HepG2 (cell line): ENCODE data around the gene NPC2. TPM values are rescaled to one million over a fixed set of nuclear protein-coding genes. Genes with fewer than 3 reads are reported as not detected.
A peak's percentile ranks its signal among the peaks of the same experiment; 100 is the strongest.

Experiments used
- ATAC-seq: fragments of 200-7000 bp; cut with Tn5 transposase; 3 replicates; pipeline ENCODE4 v1.9.1; 2020; ENCODE audit warnings: mild to moderate bottlenecking, moderate library complexity
- BruUV-seq: library from RNA; stranded (reverse); fragments of 400-500 nt; replicated peaks from 2 replicates; lab custom pipeline; 2021; lab: Mats Ljungman, UMichigan
- CTCF ChIA-PET: fragments of 300-600 bp; formaldehyde crosslinking; extraction: SDS; loops from one replicate; lab custom pipeline; 2021; ENCODE audit warnings: low total read pairs, inconsistent platforms, low intra/inter-chr PET ratio; lab: Yijun Ruan, JAX
- POLR2A ChIA-PET: fragments of 350-600 bp; sonication (Branson Sonifier 250); formaldehyde crosslinking; loops from one replicate; lab custom pipeline; 2020; ENCODE audit warnings: antibody characterized with exemption, inconsistent platforms; lab: Yijun Ruan, JAX
- DNase-seq: peaks from one replicate; pipeline ENCODE4 v3.0.0-alpha.2; 2015; ENCODE audit warnings: low spot score
- FAIRE-seq: peaks from 3 replicates; lab custom pipeline; 2011; peaks lifted over from hg19 to GRCh38; lab: Jason Lieb, UNC
- H2AFZ ChIP-seq: one replicate; pipeline ENCODE4 v1.6.1; 2011; ENCODE audit warnings: low read length, inconsistent platforms
- H3K27ac ChIP-seq: fragments of 300-600 bp; 3 replicates; pipeline ENCODE4 v1.8.0; 2011; ENCODE audit warnings: mixed run types, mild to moderate bottlenecking, mixed read lengths, low read length, inconsistent platforms; ENCODE audit not compliant: insufficient read depth; ENCODE audit errors: extremely low read length
- H3K27me3 ChIP-seq, 2 experiments: fragments of 200-600 bp in 1 of 2; 2 replicates in 1 of 2; 3 replicates in 1 of 2; pipeline versions ENCODE4 v1.6.0 to v1.8.0; 2011; ENCODE audit warnings: low read length in 2 of 2, mild to moderate bottlenecking in 2 of 2, moderate library complexity in 2 of 2, inconsistent platforms in 1 of 2; ENCODE audit not compliant: insufficient read depth in 2 of 2, control insufficient read depth in 1 of 2
- H3K36me3 ChIP-seq, 2 experiments: fragments of 200-600 bp in 1 of 2; replicated peaks in 1 of 2; 2 replicates in 1 of 2; 3 replicates in 1 of 2; pipeline versions ENCODE4 v1.5.1 to v1.8.0; 2011; ENCODE audit warnings: low read length in 2 of 2, inconsistent platforms in 1 of 2; ENCODE audit not compliant: insufficient read depth in 2 of 2, control insufficient read depth in 1 of 2
- H3K4me1 ChIP-seq: 2 replicates; pipeline ENCODE4 v1.5.1; 2012; ENCODE audit warnings: low read length, inconsistent platforms; ENCODE audit not compliant: insufficient read depth
- H3K4me2 ChIP-seq: 2 replicates; pipeline ENCODE4 v1.6.0; 2011; ENCODE audit warnings: low read depth, low read length, inconsistent platforms
- H3K4me3 ChIP-seq, 3 experiments: fragments of 200-600 bp in 1 of 3; sonication (generic), shearing (Covaris generic) in 1 of 3; replicated peaks in 1 of 3; 2 replicates each; pipeline ENCODE4 v1.5.1; 2011 to 2016; ENCODE audit warnings: low read length in 3 of 3, inconsistent platforms in 2 of 3, low read depth in 2 of 3, mild to moderate bottlenecking in 2 of 3, control low read depth in 1 of 3, mixed read lengths in 1 of 3; ENCODE audit not compliant: insufficient read depth in 1 of 3
- H3K79me2 ChIP-seq: one replicate; pipeline ENCODE4 v1.6.1; 2011; ENCODE audit warnings: low read length, inconsistent platforms; ENCODE audit not compliant: insufficient read depth
- H3K9ac ChIP-seq: 2 replicates; pipeline ENCODE4 v1.6.0; 2011; ENCODE audit warnings: mild to moderate bottlenecking, low read depth, low read length, inconsistent platforms; ENCODE audit not compliant: insufficient read depth
- H3K9me3 ChIP-seq: 2 replicates; pipeline ENCODE4 v1.5.1; 2012; ENCODE audit warnings: mild to moderate bottlenecking, low read length
- H4K20me1 ChIP-seq: 2 replicates; pipeline ENCODE4 v1.6.0; 2011; ENCODE audit warnings: inconsistent platforms, mild to moderate bottlenecking, low read length, moderate library complexity; ENCODE audit not compliant: insufficient read depth
- ETV5 ChIP-seq: IDR thresholded peaks from 2 replicates; pipeline ENCODE4 v1.6.1; 2018; ENCODE audit warnings: missing biosample characterization, missing genetic modification reagents, inconsistent platforms, borderline replicate concordance
- ETV6 ChIP-seq: sonication (generic); formaldehyde crosslinking; conservative IDR thresholded peaks from 2 replicates; pipeline ENCODE4 v1.4.0; 2020; ENCODE audit warnings: missing genetic modification reagents
- HIVEP1 ChIP-seq: sonication (generic); formaldehyde crosslinking; IDR thresholded peaks from 2 replicates; pipeline ENCODE4 v1.4.0; 2020; ENCODE audit warnings: mild to moderate bottlenecking, missing genetic modification reagents
- KLF11 ChIP-seq: IDR thresholded peaks from 2 replicates; pipeline ENCODE4 v1.6.1; 2016; ENCODE audit warnings: missing compliant biosample characterization
- PHF8 ChIP-seq: sonication (generic); formaldehyde crosslinking; IDR thresholded peaks from 2 replicates; pipeline ENCODE4 v1.5.0; 2020; ENCODE audit warnings: missing genetic modification reagents
- RARG ChIP-seq: sonication (generic); formaldehyde crosslinking; IDR thresholded peaks from 2 replicates; pipeline ENCODE4 v1.4.0; 2020; ENCODE audit warnings: low read depth, mild to moderate bottlenecking, missing genetic modification reagents
- SP1 ChIP-seq, 2 experiments: fragments of 450-650 bp in 1 of 2; sonication (generic) in 1 of 2; formaldehyde crosslinking in 1 of 2; IDR thresholded peaks; 2 replicates each; pipeline versions ENCODE4 v1.4.0 to v1.6.1; 2016 to 2020; ENCODE audit warnings: missing genetic modification reagents in 1 of 2
- TBP ChIP-seq: sonication (generic); formaldehyde crosslinking; IDR thresholded peaks from 2 replicates; pipeline ENCODE4 v1.5.0; 2020; ENCODE audit warnings: missing genetic modification reagents
- XBP1 ChIP-seq: sonication (generic); formaldehyde crosslinking; IDR thresholded peaks from 2 replicates; pipeline ENCODE4 v1.5.0; 2020; ENCODE audit warnings: missing genetic modification reagents
- ZBTB10 ChIP-seq: sonication (generic); formaldehyde crosslinking; IDR thresholded peaks from 2 replicates; pipeline ENCODE4 v1.4.0; 2020; ENCODE audit warnings: missing genetic modification reagents, borderline replicate concordance
- ZNF260 ChIP-seq: sonication (generic); formaldehyde crosslinking; IDR thresholded peaks from 2 replicates; pipeline ENCODE4 v1.4.0; 2020; ENCODE audit warnings: missing genetic modification reagents, low read depth, mild to moderate bottlenecking, borderline replicate concordance
- ZNF432 ChIP-seq: sonication (generic); formaldehyde crosslinking; IDR thresholded peaks from 2 replicates; pipeline ENCODE4 v1.5.0; 2020; ENCODE audit warnings: missing genetic modification reagents, mild to moderate bottlenecking, borderline replicate concordance
- ZNF460 ChIP-seq: sonication (generic); formaldehyde crosslinking; IDR thresholded peaks from 2 replicates; pipeline ENCODE4 v1.5.1; 2020; ENCODE audit warnings: missing genetic modification reagents, mild to moderate bottlenecking, borderline replicate concordance
- ZNF577 ChIP-seq: sonication (generic); formaldehyde crosslinking; IDR thresholded peaks from 2 replicates; pipeline ENCODE4 v1.4.0; 2020; ENCODE audit warnings: mild to moderate bottlenecking, low read depth, missing genetic modification reagents, borderline replicate concordance
- ZNF614 ChIP-seq: IDR thresholded peaks from 2 replicates; pipeline ENCODE4 v1.6.1; 2018; ENCODE audit warnings: missing biosample characterization, missing genetic modification reagents, inconsistent platforms, borderline replicate concordance
- ZNF616 ChIP-seq: sonication (generic); formaldehyde crosslinking; IDR thresholded peaks from 2 replicates; pipeline ENCODE4 v1.5.0; 2020; ENCODE audit warnings: low read depth, mild to moderate bottlenecking, missing genetic modification reagents
- ZNF800 ChIP-seq: sonication (generic); formaldehyde crosslinking; IDR thresholded peaks from 2 replicates; pipeline ENCODE4 v1.4.0; 2020; ENCODE audit warnings: missing genetic modification reagents
- ZSCAN12 ChIP-seq: sonication (generic); formaldehyde crosslinking; IDR thresholded peaks from 2 replicates; pipeline ENCODE4 v1.9.0; 2021; ENCODE audit warnings: mild to moderate bottlenecking, missing genetic modification reagents
- ZSCAN9 ChIP-seq: IDR thresholded peaks from 2 replicates; pipeline ENCODE4 v1.6.1; 2016; ENCODE audit warnings: borderline replicate concordance
- WGBS: methylation state at CpG from one replicate; pipeline ENCODE4 v1.1.6; 2017; ENCODE audit warnings: low lambda C conversion rate; 5-methylcytosine and 5-hydroxymethylcytosine counted together
- in situ Hi-C: cut with HindIII; loops from 2 replicates; pipeline ENCODE4 v1.10.0; 2017; ENCODE audit warnings: low pct_unique_long_range_greater_than_20kb; ENCODE audit not compliant: extremely low pct_ligation_motif_present
- intact Hi-C: fragments of 100-400 bp; cut with micrococcal nuclease; formaldehyde crosslinking; loops from one replicate; pipeline ENCODE4 v1.10.0; 2022; ENCODE audit not compliant: unreplicated experiment
- polyA plus RNA-seq, 8 experiments: library from polyadenylated mRNA; depleted of rRNA in 3 of 8; stranded (reverse) in 7 of 8; unstranded in 1 of 8; fragments of >200 nt; fragmentation: Illumina TruSeq in 4 of 8; extraction: Trizol in 4 of 8; gene quantifications; 2 replicates each; pipeline versions ENCODE4 v1.2.1 to v1.2.3, GENCODE V29; 2011 to 2016; ENCODE audit warnings: low read depth in 4 of 8, missing spikeins in 1 of 8, mixed read lengths in 1 of 8; ENCODE audit not compliant: insufficient read depth in 1 of 8
- total RNA-seq, 5 experiments: library from RNA; depleted of rRNA; stranded (reverse); fragments of >200 nt; fragmentation: Illumina TruSeq; extraction: Trizol; gene quantifications; 2 replicates each; pipeline ENCODE4 v1.2.3, GENCODE V29; 2016; ENCODE audit warnings: low read depth in 1 of 5

Gene NPC2
- total and polyA plus RNA-seq, 2 of the 13 experiments (the other 11 are each of a cell fraction or from before 2014, with no cell fraction given), result 132 to 164 TPM

GRCh38 chr14:74493343-74494261 is 497 bp upstream of the NPC2 start, which contains the start of gene ISCA2:
Gene ISCA2, plus strand, starts transcription at chr14:74493765. Its CDS starts 10 bp downstream, at chr14:74493775.
- Histone ChIP-seq H3K4me1 (peaks cover 35% of the 10 kb centered on the region), H3K9me3 (no peaks in the 10 kb centered on the region), H3K27ac (peak within 1 kb of the TSS; percentile 97), H3K4me2 (peak within 1 kb of the TSS; percentile 93), H3K4me3 (peak within 1 kb of the TSS; percentile 94 to 100 (median 99)), H3K27me3 (no peaks in the 10 kb centered on the region; a peak in 1 of 5 replicates), H3K9ac (peak within 1 kb of the TSS; percentile 95), H3K36me3 (no peaks in the 10 kb centered on the region; a peak in 2 of 5 replicates), H3K79me2 (peaks cover 41% of the 10 kb centered on the region), H4K20me1 (peaks cover 6% of the 10 kb centered on the region; the same call in 1 of the 2 replicates), H2AFZ (peak within 1 kb of the TSS; percentile 77)
- TSS peak; percentile 64 for BruUV-seq
- intact Hi-C loops, result no loop called here
- in situ Hi-C loops, result no loop called here
- ATAC-seq (peak; percentile 96), FAIRE-seq (peak; percentile 75), DNase-seq (peak; percentile 98)
- ChIA-PET POLR2A (interaction anchor here (0.8 to 1.8 kb wide), 11 partner anchors 9 to 957 kb away, joined by 3 to 11 read pairs (median 5); partner anchors contain the start of genes ABCD4, ACOT1 and YLPM1), CTCF (no interaction called here)
- 0% methylated on average over 22 of the region's 73 CpGs for WGBS
- TF ChIP-seq ZSCAN12 (no peak), ZNF800 (CRISPR knock-in tag) (peak; percentile 52; the same call in 1 of the 2 replicates), ZNF432 (no peak), ZNF616 (CRISPR knock-in tag) (peak; percentile 80; the same call in 1 of the 2 replicates), TBP (CRISPR knock-in tag) (no peak), ZSCAN9 (CRISPR knock-in tag) (no peak), RARG (CRISPR knock-in tag) (no peak), ETV6 (no peak), ZBTB10 (CRISPR knock-in tag) (no peak), ETV5 (CRISPR knock-in tag) (no peak), ZNF260 (CRISPR knock-in tag) (no peak), ZNF460 (CRISPR knock-in tag) (no peak), KLF11 (CRISPR knock-in tag) (no peak), ZNF614 (no peak), XBP1 (no peak), ZNF577 (no peak), SP1 (IDR thresholded peaks at IDR 0.05) (peak; percentile 36; the same call in 1 of the 2 replicates), SP1 (CRISPR knock-in tag; IDR thresholded peaks at IDR 0.05) (peak; percentile 93), PHF8 (CRISPR knock-in tag) (peak; percentile 71), HIVEP1 (CRISPR knock-in tag) (peak; percentile 44; the same call in 1 of the 2 replicates)
